ENCODE measurements around the gene ACOXL. TPM values are rescaled to one million over a fixed set of nuclear protein-coding genes. Genes with fewer than 3 reads are reported as not detected.
"Not testable (repeated sequence)": the region's sequence is repeated elsewhere in the genome, so short reads cannot be mapped to it uniquely, and the experiment has no call there.

Gene ACOXL
- total and polyA plus RNA-seq, 2 donors, result 0.38 to 0.41 TPM

DNA sequence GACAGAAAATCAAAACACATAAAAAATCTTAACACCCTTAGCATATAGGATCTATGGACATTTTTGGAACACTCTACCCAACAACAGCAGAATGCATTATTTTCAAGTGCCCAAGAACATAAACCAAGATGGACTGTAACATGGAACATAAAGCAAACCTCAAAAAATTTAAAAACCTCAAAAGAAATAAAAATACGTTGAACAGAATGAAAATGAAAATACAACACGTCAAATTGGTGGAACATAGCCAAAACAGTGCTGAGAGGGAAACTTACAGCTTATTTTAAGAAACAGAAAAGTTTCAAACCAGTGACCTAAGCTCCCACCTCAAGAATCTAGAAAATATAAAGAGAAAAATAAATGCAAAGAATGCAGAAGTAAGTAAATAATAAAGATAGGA lies 330.0 kb downstream of the ACOXL start:
- no peak overlapping the region for H3K27ac ChIP-seq (ENCODE audit: low read depth in 1 of 2, low read length in 1 of 2)
- no peak for DNase-seq (ENCODE audit: low read depth in 6 of 9, low spot score in 9 of 9)
- peaks cover 0 to 5% of the 10 kb centered on the region in 2 donors for H3K9me3 ChIP-seq (ENCODE audit: control insufficient read depth in 2 of 2, insufficient read depth in 1 of 2, low read length in 1 of 2)
- WGBS, result 56% methylated on average over 2 of the region's 2 CpGs
- no peaks in the 10 kb centered on the region for H3K36me3 ChIP-seq (ENCODE audit: control insufficient read depth in 2 of 2, insufficient read depth in 2 of 2, low read length in 1 of 2)
- H3K4me3 ChIP-seq (ENCODE audit: low read length in 2 of 2), result no peak overlapping the region
- no peaks in the 10 kb centered on the region for H3K27me3 ChIP-seq (ENCODE audit: control insufficient read depth in 2 of 2, insufficient read depth in 1 of 2, low read length in 1 of 2)
- H3K4me1 ChIP-seq (ENCODE audit: control insufficient read depth in 2 of 2, insufficient read depth in 2 of 2, low read length in 2 of 2), result no peaks in the 10 kb centered on the region

DNA sequence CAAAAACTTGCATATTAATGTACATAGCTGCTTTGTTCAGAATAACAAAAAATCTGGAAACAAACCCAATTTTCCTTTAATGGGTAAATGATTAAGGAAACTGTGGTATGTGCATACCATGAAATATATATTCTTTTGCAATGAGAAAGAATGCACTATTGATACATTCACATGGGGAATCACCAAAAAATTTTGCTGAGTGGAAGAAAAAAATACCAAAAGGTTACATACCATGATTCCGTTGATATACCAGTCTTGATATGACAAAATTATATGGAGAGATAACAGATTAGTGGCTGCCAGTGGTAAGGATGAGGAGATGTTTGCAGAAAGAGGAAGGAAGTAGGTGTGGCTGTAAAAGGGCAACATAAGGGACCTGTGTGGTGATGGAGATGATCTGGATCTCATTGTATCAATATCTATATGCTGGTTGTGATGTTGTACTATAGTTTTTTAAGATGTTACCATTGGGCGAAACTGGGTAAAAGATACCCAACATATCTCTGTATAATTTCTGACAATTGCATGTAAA lies 333.8 kb downstream of the ACOXL start:
- H3K27ac ChIP-seq (ENCODE audit: low read depth in 1 of 2, low read length in 1 of 2), result no peak overlapping the region
- 70% methylated on average over 2 of the region's 2 CpGs for WGBS
- no peaks in the 10 kb centered on the region for H3K36me3 ChIP-seq (ENCODE audit: control insufficient read depth in 2 of 2, insufficient read depth in 2 of 2, low read length in 1 of 2)
- no peaks in the 10 kb centered on the region for H3K4me1 ChIP-seq (ENCODE audit: control insufficient read depth in 2 of 2, insufficient read depth in 2 of 2, low read length in 2 of 2)
- no peaks in the 10 kb centered on the region for H3K27me3 ChIP-seq (ENCODE audit: control insufficient read depth in 2 of 2, insufficient read depth in 1 of 2, low read length in 1 of 2)
- H3K4me3 ChIP-seq (ENCODE audit: low read length in 2 of 2), result no peak overlapping the region
- no peak for DNase-seq (ENCODE audit: low read depth in 6 of 9, low spot score in 9 of 9)
- H3K9me3 ChIP-seq (ENCODE audit: control insufficient read depth in 2 of 2, insufficient read depth in 1 of 2, low read length in 1 of 2), result no peaks in the 10 kb centered on the region

- H3K9me3 ChIP-seq (ENCODE audit: control insufficient read depth in 2 of 2, insufficient read depth in 1 of 2, low read length in 1 of 2), result no peaks in the 10 kb centered on the region
- no peaks in the 10 kb centered on the region for H3K4me1 ChIP-seq (ENCODE audit: control insufficient read depth in 2 of 2, insufficient read depth in 2 of 2, low read length in 2 of 2)
- no peaks in the 10 kb centered on the region for H3K36me3 ChIP-seq (ENCODE audit: control insufficient read depth in 2 of 2, insufficient read depth in 2 of 2, low read length in 1 of 2)
- no peaks in the 10 kb centered on the region for H3K27me3 ChIP-seq (ENCODE audit: control insufficient read depth in 2 of 2, insufficient read depth in 1 of 2, low read length in 1 of 2)
- no peak overlapping the region for H3K27ac ChIP-seq (ENCODE audit: low read depth in 1 of 2, low read length in 1 of 2)
- WGBS, result 78% methylated on average over 4 of the region's 4 CpGs
- no peak overlapping the region for H3K4me3 ChIP-seq (ENCODE audit: low read length in 2 of 2)
- DNase-seq (ENCODE audit: low read depth in 6 of 9, low spot score in 9 of 9), result no peak
Observed at GRCh38 chr2:111068435-111069058, 336.2 kb downstream of the ACOXL start.

DNA sequence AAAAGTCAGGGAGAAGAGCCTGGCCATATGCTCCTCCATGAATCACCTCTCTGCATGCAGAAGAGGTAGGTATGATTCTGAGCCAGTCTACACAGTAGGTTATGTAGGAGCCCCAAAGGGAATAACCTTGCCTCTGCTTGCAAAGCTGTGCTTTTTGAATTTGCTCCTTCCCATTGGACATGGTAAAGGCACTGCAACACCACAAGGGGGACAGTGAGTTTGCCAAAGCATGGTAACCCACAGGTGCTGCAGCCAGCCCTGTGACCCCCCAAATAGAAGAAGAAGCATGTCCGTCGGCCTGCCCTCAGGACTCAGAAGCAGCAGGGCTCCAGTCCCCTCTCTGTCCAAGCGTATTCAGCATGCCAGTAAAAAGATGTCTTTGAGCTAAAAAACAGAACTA lies 337.3 kb downstream of the ACOXL start:
- WGBS, result over 99% methylated on average over 3 of the region's 3 CpGs
- H3K27me3 ChIP-seq (ENCODE audit: control insufficient read depth in 2 of 2, insufficient read depth in 1 of 2, low read length in 1 of 2), result no peaks in the 10 kb centered on the region

DNA sequence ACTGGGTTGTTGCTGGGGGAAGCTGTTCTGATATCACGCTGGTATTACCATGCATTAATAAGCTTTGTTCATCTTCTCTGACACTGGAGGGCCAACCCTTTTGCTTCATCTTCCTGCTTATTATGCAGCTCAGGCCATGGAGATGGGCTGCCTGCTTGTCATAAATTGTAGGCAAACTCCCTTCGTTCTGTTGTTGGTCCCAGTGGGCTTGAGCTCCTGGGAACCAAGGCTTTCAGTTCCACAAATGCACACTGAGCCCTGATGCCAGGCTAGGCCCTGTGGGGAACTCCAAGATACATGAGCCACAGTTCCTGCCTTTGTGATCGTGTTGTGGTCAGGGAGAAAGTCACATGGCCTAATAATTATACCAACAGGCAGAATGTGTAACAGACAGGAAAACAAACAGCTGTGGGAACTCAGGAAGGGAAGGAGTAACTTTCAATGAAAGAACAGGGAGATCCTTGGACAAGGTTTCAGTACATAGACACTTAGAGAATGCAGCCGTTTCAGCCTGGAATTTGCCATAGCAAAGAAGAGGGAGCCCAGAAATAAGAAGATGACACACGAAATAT lies 339.3 kb downstream of the ACOXL start:
- H3K4me3 ChIP-seq (ENCODE audit: low read length in 2 of 2), result no peak overlapping the region
- no peaks in the 10 kb centered on the region for H3K4me1 ChIP-seq (ENCODE audit: control insufficient read depth in 2 of 2, insufficient read depth in 2 of 2, low read length in 2 of 2)
- H3K27me3 ChIP-seq (ENCODE audit: control insufficient read depth in 2 of 2, insufficient read depth in 1 of 2, low read length in 1 of 2), result no peaks in the 10 kb centered on the region
- H3K9me3 ChIP-seq (ENCODE audit: control insufficient read depth in 2 of 2, insufficient read depth in 1 of 2, low read length in 1 of 2), result no peaks in the 10 kb centered on the region
- no peak overlapping the region for H3K27ac ChIP-seq (ENCODE audit: low read depth in 1 of 2, low read length in 1 of 2)
- no peaks in the 10 kb centered on the region for H3K36me3 ChIP-seq (ENCODE audit: control insufficient read depth in 2 of 2, insufficient read depth in 2 of 2, low read length in 1 of 2)
- 74% methylated on average over 5 of the region's 5 CpGs for WGBS
- no peak for DNase-seq (ENCODE audit: low read depth in 6 of 9, low spot score in 9 of 9)

More for the DNA sequence above, 337.3 kb downstream of the ACOXL start:
- DNase-seq (ENCODE audit: low read depth in 6 of 9, low spot score in 9 of 9), result no peak
- Histone ChIP-seq H3K27ac (ENCODE audit: low read depth in 1 of 2, low read length in 1 of 2) (no peak overlapping the region), H3K4me1 (ENCODE audit: control insufficient read depth in 2 of 2, insufficient read depth in 2 of 2, low read length in 2 of 2) (no peaks in the 10 kb centered on the region), H3K4me3 (ENCODE audit: low read length in 2 of 2) (no peak overlapping the region), H3K36me3 (ENCODE audit: control insufficient read depth in 2 of 2, insufficient read depth in 2 of 2, low read length in 1 of 2) (no peaks in the 10 kb centered on the region), H3K9me3 (ENCODE audit: control insufficient read depth in 2 of 2, insufficient read depth in 1 of 2, low read length in 1 of 2) (no peaks in the 10 kb centered on the region)

DNA sequence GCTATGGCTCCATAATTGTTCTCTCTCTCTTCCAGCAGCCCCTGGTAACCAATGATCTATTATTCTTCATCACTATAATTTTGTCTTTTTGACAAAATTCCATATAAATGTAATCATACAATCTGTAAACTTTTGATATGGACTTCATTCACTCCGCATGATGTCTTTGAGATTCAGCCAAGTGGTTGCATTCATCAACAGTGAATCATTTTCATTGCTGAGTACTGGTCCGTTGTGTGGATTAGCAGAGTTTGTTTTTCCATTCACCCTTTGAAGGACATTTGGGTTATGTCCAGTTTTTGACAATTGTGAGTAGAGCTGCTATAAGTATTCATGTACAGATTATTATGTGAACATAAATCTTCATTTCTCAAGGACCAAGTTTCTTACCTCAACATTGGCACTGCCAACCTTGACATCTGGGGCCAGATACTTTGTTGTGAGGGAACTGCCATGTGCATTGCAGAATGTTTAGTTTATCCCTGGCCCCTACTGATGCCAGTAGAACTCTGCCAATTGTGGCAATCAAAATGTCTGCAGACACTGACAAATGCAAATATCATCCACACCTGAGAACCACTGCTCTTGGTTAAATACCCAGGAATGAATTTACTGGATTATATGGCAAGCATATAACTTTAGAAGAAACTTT lies 340.0 kb downstream of the ACOXL start:
- no peaks in the 10 kb centered on the region for H3K36me3 ChIP-seq (ENCODE audit: control insufficient read depth in 2 of 2, insufficient read depth in 2 of 2, low read length in 1 of 2)
- H3K4me1 ChIP-seq (ENCODE audit: control insufficient read depth in 2 of 2, insufficient read depth in 2 of 2, low read length in 2 of 2), result no peaks in the 10 kb centered on the region
- H3K9me3 ChIP-seq (ENCODE audit: control insufficient read depth in 2 of 2, insufficient read depth in 1 of 2, low read length in 1 of 2), result no peaks in the 10 kb centered on the region
- no peaks in the 10 kb centered on the region for H3K27me3 ChIP-seq (ENCODE audit: control insufficient read depth in 2 of 2, insufficient read depth in 1 of 2, low read length in 1 of 2)
- no peak for DNase-seq (ENCODE audit: low read depth in 6 of 9, low spot score in 9 of 9)
- WGBS, result 93% methylated on average over 2 of the region's 2 CpGs
- no peak overlapping the region for H3K27ac ChIP-seq (ENCODE audit: low read depth in 1 of 2, low read length in 1 of 2)
- no peak overlapping the region for H3K4me3 ChIP-seq (ENCODE audit: low read length in 2 of 2)

- not testable (repeated sequence) for H3K27ac ChIP-seq (ENCODE audit: low read depth in 1 of 2, low read length in 1 of 2)
Observed at GRCh38 chr2:111082659-111083058, 350.3 kb downstream of the ACOXL start.

DNA sequence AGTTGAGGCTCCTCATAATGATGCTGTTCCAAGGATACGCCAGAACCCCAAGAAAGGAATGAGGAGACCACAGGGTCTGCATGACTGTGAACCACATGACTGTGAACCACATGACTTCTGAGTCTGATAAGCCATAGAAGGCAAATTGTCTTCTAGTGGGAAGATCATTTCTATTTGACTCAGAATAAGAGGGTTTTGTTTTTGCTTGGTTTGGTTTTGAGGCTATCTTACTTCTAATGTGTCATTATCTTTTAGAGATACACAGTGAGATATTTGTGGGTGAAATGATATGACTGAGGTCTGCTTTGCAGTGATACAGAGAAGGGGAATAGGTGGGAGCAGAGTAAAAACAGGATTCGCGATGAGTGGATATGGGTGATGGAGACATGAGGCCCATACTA lies 359.4 kb downstream of the ACOXL start:
- H3K36me3 ChIP-seq (ENCODE audit: control insufficient read depth in 2 of 2, insufficient read depth in 2 of 2, low read length in 1 of 2), result no peaks in the 10 kb centered on the region
- H3K9me3 ChIP-seq (ENCODE audit: control insufficient read depth in 2 of 2, insufficient read depth in 1 of 2, low read length in 1 of 2), result no peaks in the 10 kb centered on the region
- no peaks in the 10 kb centered on the region for H3K4me1 ChIP-seq (ENCODE audit: control insufficient read depth in 2 of 2, insufficient read depth in 2 of 2, low read length in 2 of 2)
- DNase-seq (ENCODE audit: low read depth in 6 of 9, low spot score in 9 of 9), result no peak
- H3K27ac ChIP-seq (ENCODE audit: low read depth in 1 of 2, low read length in 1 of 2), result no peak overlapping the region
- no peak overlapping the region for H3K4me3 ChIP-seq (ENCODE audit: low read length in 2 of 2)
- H3K27me3 ChIP-seq (ENCODE audit: control insufficient read depth in 2 of 2, insufficient read depth in 1 of 2, low read length in 1 of 2), result no peaks in the 10 kb centered on the region
- 98% methylated on average over 3 of the region's 3 CpGs for WGBS

More at GRCh38 chr2:111082659-111083058, 350.3 kb downstream of the ACOXL start:
- H3K4me3 ChIP-seq (ENCODE audit: low read length in 2 of 2); DNase-seq (ENCODE audit: low read depth in 6 of 9, low spot score in 9 of 9); H3K36me3 ChIP-seq (ENCODE audit: control insufficient read depth in 2 of 2, insufficient read depth in 2 of 2, low read length in 1 of 2); H3K4me1 ChIP-seq (ENCODE audit: control insufficient read depth in 2 of 2, insufficient read depth in 2 of 2, low read length in 2 of 2); H3K27me3 ChIP-seq (ENCODE audit: control insufficient read depth in 2 of 2, insufficient read depth in 1 of 2, low read length in 1 of 2); H3K9me3 ChIP-seq (ENCODE audit: control insufficient read depth in 2 of 2, insufficient read depth in 1 of 2, low read length in 1 of 2): not testable (repeated sequence)
- WGBS, result 0% methylated on average over 1 of the region's 1 CpG

GRCh38 chr2:111094691-111095090 lies 362.3 kb downstream of the ACOXL start:
- Histone ChIP-seq H3K9me3 (ENCODE audit: control insufficient read depth in 2 of 2, insufficient read depth in 1 of 2, low read length in 1 of 2) (no peaks in the 10 kb centered on the region), H3K27ac (ENCODE audit: low read depth in 1 of 2, low read length in 1 of 2) (no peak overlapping the region), H3K27me3 (ENCODE audit: control insufficient read depth in 2 of 2, insufficient read depth in 1 of 2, low read length in 1 of 2) (no peaks in the 10 kb centered on the region), H3K4me3 (ENCODE audit: low read length in 2 of 2) (no peak overlapping the region), H3K36me3 (ENCODE audit: control insufficient read depth in 2 of 2, insufficient read depth in 2 of 2, low read length in 1 of 2) (no peaks in the 10 kb centered on the region), H3K4me1 (ENCODE audit: control insufficient read depth in 2 of 2, insufficient read depth in 2 of 2, low read length in 2 of 2) (no peaks in the 10 kb centered on the region)
- over 99% methylated on average over 2 of the region's 2 CpGs for WGBS
- no peak for DNase-seq (ENCODE audit: low read depth in 6 of 9, low spot score in 9 of 9)
